GM19438 (cell line): ENCODE results near the gene FLT3.
"Not testable (repeated sequence)": the region's sequence is repeated elsewhere in the genome, so short reads cannot be mapped to it uniquely, and the experiment has no call there.

Source experiments
- ATAC-seq: cut with Tn5 transposase; IDR thresholded peaks from one replicate; pipeline ENCODE4 v1.9.1; 2021; ENCODE audit warnings: low read depth; ENCODE audit not compliant: unreplicated experiment

Gene FLT3

GRCh38 chr13:28101886-28102285, 1.5 kb upstream of the FLT3 start:
- not testable (repeated sequence) for ATAC-seq

GRCh38 chr13:28099396-28100149, 803 bp downstream of the FLT3 start:
- ATAC-seq = no peak

- no peak for ATAC-seq
These were observed 2.9 kb downstream of the FLT3 start for GRCh38 chr13:28097503-28097902.

- ATAC-seq = no peak
These were observed 6.1 kb downstream of the FLT3 start for GRCh38 chr13:28094306-28094705.

GRCh38 chr13:28093881-28094280, 6.5 kb downstream of the FLT3 start:
- no peak for ATAC-seq

GRCh38 chr13:28092431-28092830, 7.9 kb downstream of the FLT3 start:
- no peak for ATAC-seq

GRCh38 chr13:28089065-28089464, 11.3 kb downstream of the FLT3 start:
- no peak for ATAC-seq

GRCh38 chr13:28077820-28078219, 22.6 kb downstream of the FLT3 start:
- not testable (repeated sequence) for ATAC-seq

- no peak for ATAC-seq
These were observed 23.1 kb downstream of the FLT3 start for GRCh38 chr13:28077231-28077630.

GRCh38 chr13:28071424-28071823, 29.0 kb downstream of the FLT3 start:
- no peak for ATAC-seq

- no peak for ATAC-seq
These were observed 32.9 kb downstream of the FLT3 start for GRCh38 chr13:28067491-28067890.

- ATAC-seq = no peak
These were observed 41.3 kb downstream of the FLT3 start for GRCh38 chr13:28058866-28059613.

- peak; percentile 71 for ATAC-seq
These were observed 43.2 kb downstream of the FLT3 start for GRCh38 chr13:28056970-28057712.

GRCh38 chr13:28056426-28056825, 44.0 kb downstream of the FLT3 start:
- ATAC-seq = no peak

GRCh38 chr13:28055357-28055756, 45.0 kb downstream of the FLT3 start:
- ATAC-seq = no peak

GRCh38 chr13:28052945-28053344, 47.4 kb downstream of the FLT3 start:
- ATAC-seq = no peak

GRCh38 chr13:28049880-28050875, 50.2 kb downstream of the FLT3 start:
- ATAC-seq = peak; percentile 53

- no peak for ATAC-seq
These were observed 51.2 kb downstream of the FLT3 start for GRCh38 chr13:28049215-28049614.

- no peak for ATAC-seq
These were observed 51.6 kb downstream of the FLT3 start for GRCh38 chr13:28048768-28049167.

GRCh38 chr13:28047757-28048388, 52.5 kb downstream of the FLT3 start:
- ATAC-seq = peak; percentile 75
